Esophagus mucosa (tissue), 1 donor: ENCODE measurements around the gene ATG4A. TPM values are rescaled to one million over a fixed set of nuclear protein-coding genes. Genes with fewer than 3 reads are reported as not detected.
A peak's percentile ranks its signal among the peaks of the same experiment; 100 is the strongest.

Experiments
- ATAC-seq: fragments of 200-7000 bp; cut with Tn5 transposase; one replicate; pipeline ENCODE4 v1.9.1; 2020
- total RNA-seq: library from RNA; stranded (reverse); gene quantifications from one replicate; pipeline ENCODE4 v1.2.4, GENCODE V29; 2023
- donor health status: DM: yes; HTN: yes; CAD: no.

Gene ATG4A
- 7.8 TPM for total RNA-seq

DNA sequence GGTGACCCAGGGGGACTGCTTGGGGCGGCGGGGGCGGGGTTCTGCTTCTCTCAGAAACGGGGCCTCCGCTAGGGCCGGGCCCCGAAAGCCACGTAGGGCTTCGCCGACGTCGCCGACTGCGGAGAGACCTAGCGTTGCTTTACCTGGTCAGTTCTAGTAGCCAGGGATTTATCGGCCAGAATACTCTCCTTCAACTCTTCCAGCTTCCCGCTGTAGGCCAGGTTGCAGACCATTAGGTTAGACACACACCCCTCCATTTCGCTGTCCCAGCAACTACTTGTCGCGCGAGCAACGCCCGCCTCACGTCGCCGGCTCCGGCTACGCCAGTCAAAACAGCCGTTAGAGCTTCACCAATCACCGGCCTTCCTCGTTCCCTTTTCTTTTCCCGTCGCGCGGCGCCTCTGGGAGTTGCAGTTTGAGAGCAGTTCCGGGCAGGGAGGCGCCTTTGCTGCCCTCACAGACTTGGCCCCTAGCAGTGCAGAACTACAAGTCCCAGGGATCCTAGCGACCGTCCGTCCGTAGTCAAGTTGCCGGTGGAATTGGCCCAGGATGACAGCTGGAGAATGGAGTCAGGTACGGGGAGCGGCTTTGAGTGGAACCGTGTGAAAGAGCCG lies at the start of gene ATG4A, which contains the start of gene PSMD10:
Gene ATG4A (plus strand): TSS at position 515 of the 614 bp plus-strand sequence. CDS start 49 bp downstream, at position 564.
Gene PSMD10 (minus strand): TSS at position 279 of the 614 bp plus-strand sequence. CDS start 22 bp downstream, at position 257.
- ATAC-seq, result peak; percentile 98

GRCh38 chrX:108044554-108045256 lies 46.9 kb upstream of the ATG4A start, which contains the start of gene VSIG1:
TSS of gene VSIG1 (plus strand) at chrX:108045065. CDS start at chrX:108045131, 66 bp downstream.
- ATAC-seq, result no peak

DNA sequence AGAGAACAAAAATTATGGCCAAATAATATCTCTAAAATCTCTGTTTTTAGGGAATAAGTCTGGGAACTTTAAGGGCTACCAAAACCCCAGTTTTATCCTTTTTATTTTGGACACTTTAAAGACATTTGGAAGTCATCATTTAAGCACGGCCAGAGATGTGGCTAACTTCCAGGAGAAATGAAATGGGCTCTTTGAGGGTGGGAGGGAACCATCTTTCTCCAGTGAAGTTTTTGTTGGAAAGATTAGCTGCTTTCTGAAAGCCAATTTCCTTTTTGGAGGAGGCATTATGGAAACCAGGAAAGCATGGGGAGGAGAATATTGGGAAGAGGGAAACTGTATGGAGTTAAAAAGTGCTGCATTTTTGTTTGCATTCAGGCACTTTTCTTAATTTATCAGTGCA lies 41.9 kb upstream of the ATG4A start:
- no peak for ATAC-seq

- ATAC-seq, result no peak
Observed at GRCh38 chrX:108053218-108053617, 38.4 kb upstream of the ATG4A start.

GRCh38 chrX:108055546-108055945 lies 36.0 kb upstream of the ATG4A start:
- no peak for ATAC-seq

GRCh38 chrX:108059801-108060200 lies 31.8 kb upstream of the ATG4A start:
- no peak for ATAC-seq

DNA sequence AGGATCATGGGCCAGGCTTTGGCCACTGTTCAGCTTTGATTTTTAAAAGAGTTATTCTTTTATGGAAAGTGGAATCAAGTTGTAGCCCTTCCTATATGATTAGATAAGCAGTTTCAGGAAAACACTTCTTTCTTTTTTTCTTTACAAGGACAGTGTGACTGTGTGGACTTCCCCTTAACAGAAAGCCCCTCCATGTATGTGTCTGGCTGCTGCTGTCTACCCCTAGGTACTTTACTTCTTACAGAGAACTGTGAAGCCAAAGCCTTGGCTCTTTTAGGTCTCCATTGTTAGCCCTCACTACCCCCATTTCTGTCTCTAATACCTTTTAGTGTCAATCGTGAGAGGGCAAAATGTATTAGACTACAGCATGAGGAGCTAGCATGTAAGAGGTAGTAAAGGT lies 27.6 kb upstream of the ATG4A start:
- no peak for ATAC-seq

- no peak for ATAC-seq
Observed at GRCh38 chrX:108064613-108065012, 27.0 kb upstream of the ATG4A start.

- ATAC-seq, result no peak
Observed at GRCh38 chrX:108068121-108068520, 23.5 kb upstream of the ATG4A start.

DNA sequence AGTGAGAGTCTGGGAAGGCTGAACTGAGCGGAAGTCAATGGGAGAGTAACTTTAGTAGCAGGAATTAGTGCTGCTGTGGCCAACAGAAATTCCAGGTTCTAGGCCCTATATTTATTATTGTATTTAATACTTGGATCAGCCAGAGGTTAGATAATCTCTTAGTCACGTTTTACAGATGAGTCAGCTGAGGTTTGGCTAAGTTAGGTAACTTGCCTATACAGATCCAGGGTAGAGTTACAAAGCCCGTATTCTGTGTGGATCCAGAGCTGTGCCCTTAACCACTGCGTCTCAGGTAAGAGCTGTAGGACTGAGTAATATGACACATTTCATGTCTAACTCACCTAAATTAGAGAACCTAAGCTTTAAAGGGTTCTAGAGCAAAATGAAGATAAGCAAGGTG lies 20.7 kb upstream of the ATG4A start:
- ATAC-seq, result peak; percentile 90

- ATAC-seq, result no peak
Observed at GRCh38 chrX:108071578-108071977, 20.0 kb upstream of the ATG4A start.

DNA sequence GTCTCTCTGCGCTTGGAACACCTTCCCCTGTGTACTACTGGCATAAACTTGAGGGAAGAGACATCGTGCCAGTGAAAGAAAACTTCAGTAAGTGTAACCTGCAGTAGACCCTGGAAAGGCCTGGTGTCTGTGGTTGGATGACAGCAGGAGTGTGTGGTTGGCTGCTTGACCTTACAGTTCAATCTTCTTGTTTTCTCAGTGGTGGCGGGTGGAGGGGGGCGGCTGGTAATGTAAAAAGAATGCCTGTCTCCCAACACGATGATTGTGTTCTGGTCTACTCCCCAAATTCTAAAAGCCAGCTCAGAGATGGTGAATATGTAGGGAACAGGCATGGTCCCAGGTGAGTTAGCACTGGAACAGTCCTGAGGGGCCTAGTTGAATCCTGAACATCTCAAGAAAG lies 18.8 kb upstream of the ATG4A start:
- no peak for ATAC-seq

GRCh38 chrX:108081110-108081509 lies 10.5 kb upstream of the ATG4A start:
- ATAC-seq, result no peak

- no peak for ATAC-seq
Observed at GRCh38 chrX:108087792-108088191, 3.8 kb upstream of the ATG4A start.

- no peak for ATAC-seq
Observed at GRCh38 chrX:108088511-108088910, 3.1 kb upstream of the ATG4A start.

DNA sequence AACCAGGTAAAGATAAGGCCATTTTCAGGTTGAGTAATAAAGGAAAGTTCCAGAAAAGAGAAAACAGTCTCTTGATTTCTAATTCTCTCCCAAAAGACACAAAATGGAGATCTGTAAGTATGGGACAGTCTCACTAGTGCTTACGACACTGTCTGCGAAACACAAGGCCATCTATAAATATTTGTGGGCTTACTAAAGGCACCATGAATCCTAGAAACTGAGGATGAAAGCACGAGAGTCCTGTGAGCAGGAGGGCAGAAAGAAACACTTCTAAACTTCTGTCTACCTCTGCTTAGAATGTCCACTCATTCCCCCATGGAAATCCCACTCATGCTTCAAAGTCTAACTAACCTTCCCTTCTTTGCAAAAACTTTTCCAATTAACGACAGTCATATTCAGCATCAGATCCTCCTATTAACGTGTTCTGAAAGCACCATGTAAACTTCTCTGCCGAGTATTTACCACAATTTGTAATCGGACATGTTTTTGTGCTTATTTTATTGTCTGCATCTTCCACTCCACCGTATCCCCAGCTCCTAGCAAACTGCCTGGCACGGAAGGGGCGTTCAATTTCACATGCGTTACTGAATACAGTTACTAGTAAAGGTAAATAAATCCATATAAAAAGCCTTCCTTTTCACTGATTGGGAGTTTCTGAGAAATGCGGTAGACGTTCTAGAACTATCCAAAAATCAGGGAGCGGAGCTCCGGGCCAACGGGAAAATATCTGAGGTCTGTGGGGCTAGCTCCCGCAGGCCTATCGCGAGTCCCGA lies 901 bp upstream of the ATG4A start:
- no peak for ATAC-seq

DNA sequence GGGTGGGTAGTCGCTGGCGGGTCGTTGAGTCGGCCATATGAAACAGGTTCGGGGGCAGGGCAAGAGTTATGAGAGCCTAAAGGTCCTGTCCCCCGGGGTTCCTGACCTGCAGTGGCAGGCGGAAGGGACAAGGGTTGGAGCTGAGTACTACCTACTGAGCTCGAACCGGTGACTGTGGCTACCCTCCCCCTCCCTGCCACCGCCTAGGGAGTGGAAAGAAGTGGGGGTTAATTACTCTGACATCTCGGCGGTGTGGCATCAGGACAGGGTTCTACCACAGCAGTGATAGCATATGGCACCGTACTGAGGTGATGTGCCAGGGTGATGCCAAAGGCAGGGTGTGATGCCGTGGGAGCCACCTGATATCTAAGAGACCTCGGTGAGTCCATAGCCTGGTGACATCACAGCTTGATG lies 307 bp downstream of the ATG4A start:
- ATAC-seq, result peak; percentile 54

GRCh38 chrX:108097380-108097779 lies 5.8 kb downstream of the ATG4A start:
- ATAC-seq, result no peak

DNA sequence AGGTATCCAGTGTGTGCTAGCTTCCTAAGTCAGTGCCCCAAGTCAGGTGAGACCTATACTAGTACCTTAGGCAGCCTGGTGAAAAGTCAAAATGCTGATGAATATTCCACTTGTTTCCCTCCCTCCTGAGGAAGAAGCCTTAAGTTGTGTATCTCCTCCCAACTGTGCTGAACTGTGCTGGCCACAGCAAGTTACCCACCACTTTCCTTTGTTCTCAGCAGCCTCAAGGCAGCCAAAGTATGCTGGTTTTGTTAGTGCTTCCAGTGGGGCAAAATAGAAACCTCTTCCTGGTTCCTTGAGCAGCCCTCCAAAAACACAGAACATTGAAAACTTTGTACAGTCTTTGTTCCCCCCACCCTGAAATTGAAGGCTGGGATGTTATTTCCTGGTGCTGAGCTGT lies 13.9 kb downstream of the ATG4A start:
- no peak for ATAC-seq

DNA sequence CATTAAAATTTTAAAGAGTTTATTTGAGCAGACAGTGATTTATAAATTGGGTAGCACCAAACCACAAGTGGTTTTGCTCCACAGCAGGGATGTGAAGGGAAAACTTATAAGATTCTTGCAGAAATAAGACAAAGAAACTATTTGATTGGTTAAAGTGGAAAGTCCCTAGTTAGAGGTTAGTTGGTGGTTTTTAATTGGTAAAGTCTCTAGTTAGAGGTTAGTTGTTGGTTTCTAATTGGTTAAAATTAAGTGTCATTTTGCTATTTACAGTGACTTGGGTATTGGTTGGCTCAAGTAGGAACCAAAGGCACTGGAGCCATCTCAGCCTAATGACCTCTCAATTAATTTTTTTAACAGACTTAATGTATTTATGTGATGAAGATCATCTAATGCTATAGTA lies 23.0 kb downstream of the ATG4A start:
- ATAC-seq, result no peak

DNA sequence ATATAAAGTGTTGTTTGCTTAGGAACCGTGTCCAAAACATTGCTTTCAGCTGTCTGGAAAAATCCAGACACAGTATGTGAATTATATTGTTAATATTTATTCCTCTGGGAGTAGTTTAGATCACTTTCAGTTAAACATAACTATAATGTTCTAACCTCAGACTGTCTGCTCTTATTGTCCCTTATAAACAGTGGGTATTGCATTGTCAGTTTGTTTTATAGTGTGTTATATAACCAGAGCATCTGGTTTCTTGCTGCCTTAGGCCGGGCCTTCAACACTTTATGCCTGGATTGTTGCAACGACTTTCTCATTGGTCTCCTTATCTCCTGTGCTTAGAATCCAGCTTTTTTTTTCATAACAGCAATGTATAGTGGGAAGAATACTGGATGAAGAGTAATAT lies 26.4 kb downstream of the ATG4A start:
- ATAC-seq, result no peak

GRCh38 chrX:108121291-108121690 lies 29.7 kb downstream of the ATG4A start:
- no peak for ATAC-seq

DNA sequence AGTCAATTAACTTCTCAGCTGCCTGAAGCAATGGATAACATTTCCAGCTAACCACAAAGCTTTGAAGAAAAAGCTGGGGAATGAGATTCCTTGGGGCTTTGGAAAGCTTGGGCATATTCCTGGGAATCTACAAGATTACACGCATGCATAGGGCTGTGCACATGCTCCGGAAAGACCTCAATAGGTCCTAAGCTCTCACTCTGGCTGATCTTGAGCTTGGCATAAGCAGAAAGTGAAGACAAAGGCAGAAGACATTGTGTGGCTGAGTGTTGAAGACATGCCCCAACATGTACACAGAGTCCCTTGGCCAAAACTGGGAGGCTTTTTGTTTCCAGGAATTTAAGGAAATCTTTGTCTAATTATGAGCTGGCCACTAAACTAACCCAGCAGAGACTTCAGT lies 31.2 kb downstream of the ATG4A start:
- peak; percentile 76 for ATAC-seq
